Mesothelial cell of epicardium (in vitro differentiated cells): Measurements from ENCODE around the gene OLFML2A. TPM values are rescaled to one million over a fixed set of nuclear protein-coding genes. Genes with fewer than 3 reads are reported as not detected.
A peak's percentile ranks its signal among the peaks of the same experiment; 100 is the strongest.

Experiments
- DNase-seq, 2 experiments: peaks; one replicate each; pipeline ENCODE4 v3.0.0; 2021; ENCODE audit warnings: low spot score in 2 of 2; ENCODE audit not compliant: unreplicated experiment in 2 of 2
- H3K27ac Mint-ChIP-seq: 2 replicates; pipeline ENCODE4 v1.8.0; 2021; ENCODE audit warnings: mixed read lengths
- H3K27me3 Mint-ChIP-seq: 2 replicates; pipeline ENCODE4 v1.8.0; 2021; ENCODE audit warnings: low read depth, mixed read lengths
- H3K36me3 Mint-ChIP-seq: 2 replicates; pipeline ENCODE4 v1.8.0; 2021; ENCODE audit warnings: mixed read lengths
- H3K4me1 Mint-ChIP-seq: 2 replicates; pipeline ENCODE4 v1.8.0; 2021; ENCODE audit warnings: mixed read lengths
- H3K4me3 Mint-ChIP-seq: 2 replicates; pipeline ENCODE4 v1.8.0; 2021; ENCODE audit warnings: mild to moderate bottlenecking, moderate library complexity, mixed read lengths
- H3K9me3 Mint-ChIP-seq: 2 replicates; pipeline ENCODE4 v1.8.0; 2021; ENCODE audit warnings: mixed read lengths
- CTCF ChIP-seq: fragments of 200-600 bp; sonication (generic); IDR thresholded peaks from one replicate; pipeline ENCODE4 v1.5.0; 2021; ENCODE audit warnings: antibody characterized with exemption; ENCODE audit not compliant: unreplicated experiment
- total RNA-seq: library from RNA; stranded (reverse); gene quantifications from 3 replicates; pipeline ENCODE4 v1.2.1, GENCODE V29; 2021

Gene OLFML2A
- total RNA-seq, 1 donor from 2014 or later = 37.4 TPM

DNA sequence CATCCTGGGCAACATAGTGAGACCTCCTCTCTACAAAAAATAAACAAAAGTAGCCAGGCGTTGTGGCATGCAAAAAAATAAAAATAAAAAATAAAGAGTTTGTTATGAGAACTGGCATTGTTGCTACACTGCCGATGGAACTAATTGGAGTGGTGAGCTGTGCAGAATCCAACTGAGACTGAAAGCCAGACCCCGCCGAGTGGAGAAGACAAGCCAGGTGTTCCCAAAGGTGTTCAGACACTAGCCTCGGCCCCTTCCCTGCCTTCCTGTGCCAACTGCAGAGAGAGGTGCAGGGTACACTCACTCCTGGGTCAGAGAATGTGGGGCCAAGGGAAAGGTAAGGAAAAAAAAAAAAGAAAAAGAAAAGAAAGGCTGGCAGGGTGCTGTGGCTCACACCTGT, 38.7 kb downstream of the OLFML2A start:
- H3K27ac Mint-ChIP-seq = no peak overlapping the region
- no peaks in the 10 kb centered on the region for H3K36me3 Mint-ChIP-seq
- H3K9me3 Mint-ChIP-seq = no peaks in the 10 kb centered on the region
- H3K27me3 Mint-ChIP-seq = no peaks in the 10 kb centered on the region
- H3K4me1 Mint-ChIP-seq = peaks cover 47% of the 10 kb centered on the region
- TF ChIP-seq CTCF = no peak
- no peak overlapping the region for H3K4me3 Mint-ChIP-seq
- no peak for DNase-seq

GRCh38 chr9:124818431-124819281, 41.7 kb downstream of the OLFML2A start:
- no peaks in the 10 kb centered on the region for H3K27me3 Mint-ChIP-seq
- H3K4me1 Mint-ChIP-seq = peaks cover 29% of the 10 kb centered on the region
- H3K4me3 Mint-ChIP-seq = no peak overlapping the region
- no peak for TF ChIP-seq CTCF
- DNase-seq = no peak
- no peaks in the 10 kb centered on the region for H3K9me3 Mint-ChIP-seq
- H3K27ac Mint-ChIP-seq = peak overlapping the region; percentile 80
- H3K36me3 Mint-ChIP-seq = no peaks in the 10 kb centered on the region

GRCh38 chr9:124820698-124821623, 44.0 kb downstream of the OLFML2A start:
- H3K27me3 Mint-ChIP-seq = no peaks in the 10 kb centered on the region
- H3K4me3 Mint-ChIP-seq = no peak overlapping the region
- no peak for DNase-seq
- peaks cover 23% of the 10 kb centered on the region for H3K4me1 Mint-ChIP-seq
- no peaks in the 10 kb centered on the region for H3K36me3 Mint-ChIP-seq
- H3K27ac Mint-ChIP-seq = peak overlapping the region; percentile 72
- no peak for TF ChIP-seq CTCF
- peaks cover 3% of the 10 kb centered on the region for H3K9me3 Mint-ChIP-seq

DNA sequence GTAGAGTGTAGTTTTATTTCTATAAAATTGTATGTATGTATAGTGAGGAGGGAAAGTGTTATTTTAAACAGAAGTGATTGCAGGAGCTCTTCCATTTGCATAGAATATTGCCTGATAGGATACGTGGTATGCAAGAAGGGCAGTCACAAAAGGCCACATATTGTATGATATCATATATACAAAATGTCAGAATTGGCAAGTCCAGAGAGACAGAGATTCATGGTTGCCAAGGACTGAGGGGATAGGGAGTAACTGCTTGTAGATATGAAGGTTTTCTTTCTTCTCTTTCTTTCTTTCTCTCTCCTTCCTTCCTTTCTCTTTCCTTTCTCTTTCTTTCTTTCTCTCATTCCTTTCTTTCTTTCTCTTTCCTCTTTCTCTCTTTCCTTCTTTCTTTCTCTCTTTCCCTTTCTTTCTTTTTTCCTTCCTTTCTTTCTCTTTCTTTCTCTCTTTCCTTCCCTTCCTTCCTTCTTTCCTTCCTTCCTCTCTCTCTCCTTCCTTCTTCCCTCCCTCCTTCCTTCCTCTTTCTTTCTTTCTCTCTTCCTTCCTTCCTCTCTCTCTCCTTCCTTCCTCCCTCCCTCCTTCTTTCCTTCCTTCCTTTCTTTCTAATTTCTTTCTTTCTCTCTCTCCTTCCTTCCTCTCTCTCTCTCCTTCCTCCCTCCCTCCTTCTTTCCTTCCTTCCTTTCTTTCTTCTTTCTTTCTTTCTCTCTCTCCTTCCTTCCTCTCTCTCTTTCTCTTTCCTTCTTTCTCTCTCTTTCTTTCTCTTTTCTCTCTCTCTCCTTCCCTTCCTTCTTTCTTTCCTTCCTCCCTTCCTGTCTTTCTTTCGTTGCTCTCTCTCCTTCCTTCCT, 51.8 kb downstream of the OLFML2A start:
- Mint-ChIP-seq H3K4me3 (no peak overlapping the region), H3K36me3 (peaks cover 3% of the 10 kb centered on the region), H3K27me3 (no peaks in the 10 kb centered on the region), H3K9me3 (peaks cover 9% of the 10 kb centered on the region), H3K27ac (no peak overlapping the region), H3K4me1 (peaks cover 7% of the 10 kb centered on the region)
- DNase-seq = no peak
- TF ChIP-seq CTCF = no peak

DNA sequence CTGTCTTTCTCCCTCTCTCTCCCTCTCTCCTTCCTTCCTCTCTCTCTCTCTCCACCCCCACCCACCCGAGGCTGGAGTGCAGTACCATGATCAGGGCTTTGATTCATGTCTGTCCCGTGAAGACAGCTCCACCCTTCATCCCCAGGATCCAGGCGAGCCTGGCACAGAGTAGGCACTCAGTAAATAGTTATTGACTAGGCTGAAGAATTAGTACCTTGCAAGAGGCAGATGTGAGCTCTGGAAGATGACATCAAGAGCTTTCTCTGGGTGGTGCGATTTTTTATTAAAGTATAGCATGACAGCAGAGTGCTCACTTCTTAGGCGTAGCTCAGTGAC, 52.4 kb downstream of the OLFML2A start:
- no peak for DNase-seq
- Mint-ChIP-seq H3K4me1 (peaks cover 10% of the 10 kb centered on the region), H3K9me3 (peaks cover 9% of the 10 kb centered on the region), H3K36me3 (peaks cover 3% of the 10 kb centered on the region), H3K27me3 (no peaks in the 10 kb centered on the region), H3K4me3 (no peak overlapping the region), H3K27ac (no peak overlapping the region)
- TF ChIP-seq CTCF = no peak
